HUES48 (cell line): ENCODE results near the gene P2RY4.
"Not testable (repeated sequence)": the region's sequence is repeated elsewhere in the genome, so short reads cannot be mapped to it uniquely, and the experiment has no call there.

Source experiments
- H3K27ac ChIP-seq: one replicate; pipeline ENCODE4 v1.7.0; 2013; ENCODE audit warnings: low read depth, low read length, inconsistent platforms
- H3K27me3 ChIP-seq: 2 replicates; pipeline ENCODE4 v1.6.1; 2013; ENCODE audit warnings: mild to moderate bottlenecking, low read length; ENCODE audit not compliant: control insufficient read depth, insufficient read depth
- H3K36me3 ChIP-seq: 2 replicates; pipeline ENCODE4 v1.6.1; 2013; ENCODE audit warnings: low read length; ENCODE audit not compliant: control insufficient read depth, insufficient read depth
- H3K4me1 ChIP-seq: 2 replicates; pipeline ENCODE4 v1.6.1; 2013; ENCODE audit warnings: mild to moderate bottlenecking, low read length; ENCODE audit not compliant: control insufficient read depth, insufficient read depth
- H3K4me3 ChIP-seq: 2 replicates; pipeline ENCODE4 v1.5.1; 2013; ENCODE audit warnings: mild to moderate bottlenecking, low read depth, low read length
- H3K9ac ChIP-seq: 2 replicates; pipeline ENCODE4 v1.6.1; 2013; ENCODE audit warnings: mild to moderate bottlenecking, low read depth, low read length, moderate library complexity
- H3K9me3 ChIP-seq: 2 replicates; pipeline ENCODE4 v1.6.1; 2013; ENCODE audit warnings: low read length; ENCODE audit not compliant: control insufficient read depth, insufficient read depth

Gene P2RY4

DNA sequence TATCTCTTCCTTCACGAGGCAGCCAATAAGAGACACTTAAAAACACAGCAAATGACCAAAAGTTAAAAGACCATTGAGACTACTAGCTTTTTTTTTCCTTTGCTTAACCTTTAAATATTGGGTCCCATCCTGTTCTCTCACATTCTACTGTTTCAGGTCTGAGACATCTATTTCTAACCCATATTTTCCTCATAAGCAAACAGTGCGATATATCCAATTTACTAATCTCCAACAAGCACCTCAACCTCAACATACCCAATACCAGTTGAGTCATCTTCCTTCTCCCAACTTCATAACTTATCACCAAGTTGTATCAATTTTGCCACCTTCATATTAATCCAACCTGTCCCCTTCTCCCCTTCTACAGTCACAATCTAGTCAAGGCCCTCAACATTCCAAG lies 18.5 kb downstream of the P2RY4 start:
- no peaks in the 10 kb centered on the region for H3K27me3 ChIP-seq
- peaks cover 23% of the 10 kb centered on the region for H3K9me3 ChIP-seq
- no peak overlapping the region for H3K4me3 ChIP-seq
- H3K36me3 ChIP-seq, result no peaks in the 10 kb centered on the region
- H3K9ac ChIP-seq, result no peak overlapping the region
- H3K27ac ChIP-seq, result no peak overlapping the region
- H3K4me1 ChIP-seq, result peaks cover 4% of the 10 kb centered on the region

- Histone ChIP-seq H3K4me1 (peaks cover 4% of the 10 kb centered on the region), H3K9me3 (peaks cover 23% of the 10 kb centered on the region), H3K27ac (no peak overlapping the region), H3K4me3 (no peak overlapping the region), H3K9ac (no peak overlapping the region), H3K36me3 (no peaks in the 10 kb centered on the region), H3K27me3 (no peaks in the 10 kb centered on the region)
Measured at GRCh38 chrX:70240751-70241150, 19.3 kb downstream of the P2RY4 start.

DNA sequence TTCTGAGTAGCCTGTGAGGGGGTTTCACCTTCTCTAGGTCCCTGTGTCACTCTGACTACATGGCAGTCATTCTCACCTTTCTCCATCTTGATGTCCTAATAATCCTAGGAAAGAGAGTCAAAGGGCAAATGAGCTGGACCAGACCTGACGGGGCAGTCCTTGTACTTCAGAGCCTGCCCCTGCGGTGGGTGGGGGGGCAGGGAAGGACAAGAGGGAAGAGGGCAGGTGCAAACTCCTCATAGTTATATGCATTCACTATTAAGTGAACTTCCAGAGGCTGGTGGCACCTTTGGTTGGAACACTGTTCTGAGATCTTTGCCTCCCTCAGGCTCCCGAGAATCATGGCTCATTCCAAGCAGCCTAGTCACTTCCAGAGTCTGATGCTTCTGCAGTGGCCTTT lies 25.6 kb downstream of the P2RY4 start, which contains the start of gene AWAT1:
AWAT1 (plus strand) TSS at position 301 of the 400 bp plus-strand sequence; CDS start at position 342, 41 bp downstream.
- Histone ChIP-seq H3K4me1 (no peaks in the 10 kb centered on the region), H3K9ac (no peak within 1 kb of the TSS), H3K27me3 (no peaks in the 10 kb centered on the region), H3K4me3 (no peak within 1 kb of the TSS), H3K36me3 (no peaks in the 10 kb centered on the region), H3K27ac (no peak within 1 kb of the TSS), H3K9me3 (peaks cover 30% of the 10 kb centered on the region)

- peaks cover 36% of the 10 kb centered on the region for H3K9me3 ChIP-seq
- H3K36me3 ChIP-seq, result no peaks in the 10 kb centered on the region
- no peaks in the 10 kb centered on the region for H3K4me1 ChIP-seq
- H3K9ac ChIP-seq, result no peak overlapping the region
- no peak overlapping the region for H3K27ac ChIP-seq
- no peaks in the 10 kb centered on the region for H3K27me3 ChIP-seq
- no peak overlapping the region for H3K4me3 ChIP-seq
Measured at GRCh38 chrX:70231666-70232065, 28.3 kb downstream of the P2RY4 start.

- Histone ChIP-seq H3K36me3 (no peaks in the 10 kb centered on the region), H3K9me3 (peaks cover 32% of the 10 kb centered on the region), H3K9ac (no peak overlapping the region), H3K27me3 (no peaks in the 10 kb centered on the region), H3K27ac (no peak overlapping the region), H3K4me3 (no peak overlapping the region), H3K4me1 (no peaks in the 10 kb centered on the region)
Measured at GRCh38 chrX:70226687-70227086, 33.3 kb downstream of the P2RY4 start.

DNA sequence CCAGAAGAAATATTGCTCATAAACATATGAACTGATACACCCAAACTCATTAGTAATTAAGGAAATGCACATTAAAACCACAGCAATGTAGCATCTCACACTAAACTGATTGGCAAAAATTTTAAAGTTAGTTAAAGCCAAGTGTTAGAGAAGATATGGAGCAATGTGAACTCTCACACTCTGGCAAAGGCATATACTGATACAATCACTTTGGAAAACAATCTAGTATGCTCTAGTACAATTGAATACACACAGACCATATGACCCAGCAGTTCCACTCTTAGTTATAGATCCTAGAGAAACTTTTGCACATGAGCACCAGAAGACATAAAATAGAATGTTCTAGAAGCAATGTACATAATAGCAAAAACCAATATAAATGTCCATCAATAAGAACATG lies 34.0 kb downstream of the P2RY4 start:
- H3K9me3 ChIP-seq, result peaks cover 32% of the 10 kb centered on the region
- H3K27ac ChIP-seq, result no peak overlapping the region
- H3K36me3 ChIP-seq, result no peaks in the 10 kb centered on the region
- H3K27me3 ChIP-seq, result no peaks in the 10 kb centered on the region
- H3K4me1 ChIP-seq, result no peaks in the 10 kb centered on the region
- no peak overlapping the region for H3K9ac ChIP-seq
- H3K4me3 ChIP-seq, result no peak overlapping the region

GRCh38 chrX:70219938-70220764 lies 39.9 kb downstream of the P2RY4 start:
- Histone ChIP-seq H3K27me3 (no peaks in the 10 kb centered on the region), H3K9ac (no peak overlapping the region), H3K27ac (no peak overlapping the region), H3K36me3 (no peaks in the 10 kb centered on the region), H3K4me1 (no peaks in the 10 kb centered on the region), H3K9me3 (peaks cover 15% of the 10 kb centered on the region), H3K4me3 (no peak overlapping the region)

- H3K4me1 ChIP-seq, H3K36me3 ChIP-seq, H3K27ac ChIP-seq, H3K27me3 ChIP-seq, H3K4me3 ChIP-seq, H3K9ac ChIP-seq: not testable (repeated sequence)
- H3K9me3 ChIP-seq, result peaks cover 12% of the 10 kb centered on the region
Measured at GRCh38 chrX:70209570-70209969, 50.4 kb downstream of the P2RY4 start.

DNA sequence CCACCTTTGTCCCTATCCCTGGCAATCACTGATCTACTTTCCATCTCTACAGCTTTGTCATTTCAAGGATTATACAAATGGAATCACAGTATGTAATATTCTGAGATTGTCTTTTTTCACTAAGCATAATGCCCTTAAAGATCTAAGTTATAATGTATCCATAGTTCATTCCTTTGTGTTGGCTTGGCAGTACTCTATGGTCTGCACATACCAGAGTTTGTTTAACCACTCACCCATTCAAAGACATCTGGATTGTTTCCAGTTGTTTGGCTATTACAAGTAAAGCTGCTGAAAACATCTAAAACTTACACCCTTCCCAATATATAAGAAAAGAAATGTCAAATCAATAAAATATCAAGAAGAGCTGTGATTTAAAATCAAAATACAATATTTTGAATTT lies 51.5 kb downstream of the P2RY4 start:
- Histone ChIP-seq H3K36me3 (no peaks in the 10 kb centered on the region), H3K27me3 (no peaks in the 10 kb centered on the region), H3K9ac (no peak overlapping the region)

More for the DNA sequence above, 51.5 kb downstream of the P2RY4 start:
- H3K9me3 ChIP-seq, result peaks cover 12% of the 10 kb centered on the region
- H3K27ac ChIP-seq, result no peak overlapping the region
- H3K4me1 ChIP-seq, result no peaks in the 10 kb centered on the region
- no peak overlapping the region for H3K4me3 ChIP-seq
